K562 (cell line): ENCODE results near the gene CFAP58. TPM values are rescaled to one million over a fixed set of nuclear protein-coding genes. Genes with fewer than 3 reads are reported as not detected.

ENCODE experiments used
- ATAC-seq: fragments of 200-7000 bp; cut with Tn5 transposase; 3 replicates; pipeline ENCODE4 v1.9.1; 2020; ENCODE audit warnings: moderate library complexity
- BruUV-seq: library from RNA; stranded (reverse); fragments of 400-500 nt; replicated peaks from 2 replicates; lab custom pipeline; 2021; lab: Mats Ljungman, UMichigan
- CTCF ChIA-PET: fragments of 300-600 bp; formaldehyde crosslinking; extraction: SDS; loops from one replicate; lab custom pipeline; 2021; ENCODE audit warnings: low intra/inter-chr PET ratio; lab: Yijun Ruan, JAX
- POLR2A ChIA-PET: fragments of 300-600, 350-650 bp; sonication (Branson Sonifier 250); formaldehyde crosslinking; extraction: SDS; loops from one replicate; lab custom pipeline; 2021; ENCODE audit warnings: antibody characterized with exemption, inconsistent platforms; lab: Yijun Ruan, JAX
- DNase-seq, 4 experiments: peaks; one replicate each; pipeline versions ENCODE4 v3.0.0 to v3.0.0-alpha.2; 2011 to 2018; ENCODE audit warnings: low spot score in 3 of 4, mixed read lengths in 3 of 4; ENCODE audit errors: extremely low read depth in 1 of 4
- FAIRE-seq: peaks from 2 replicates; lab custom pipeline; 2011; peaks lifted over from hg19 to GRCh38; lab: Jason Lieb, UNC
- H2AFZ ChIP-seq: 2 replicates; pipeline ENCODE4 v1.6.0; 2011; ENCODE audit warnings: low read depth, low read length, control low read depth, inconsistent platforms
- H3K27ac ChIP-seq: fragments of 200-600 bp; 3 replicates; pipeline ENCODE4 v1.8.0; 2011; ENCODE audit warnings: low read depth, mild to moderate bottlenecking, control low read depth, inconsistent platforms, low read length, moderate library complexity, mixed read lengths; ENCODE audit errors: extremely low read depth
- H3K27me3 ChIP-seq, 2 experiments: fragments of 300-600 bp in 1 of 2; 2 replicates in 1 of 2; 3 replicates in 1 of 2; pipeline versions ENCODE4 v1.6.0 to v1.8.0; 2011; ENCODE audit warnings: inconsistent platforms in 2 of 2, low read length in 2 of 2, mild to moderate bottlenecking in 1 of 2, mixed read lengths in 1 of 2, moderate library complexity in 1 of 2; ENCODE audit not compliant: control insufficient read depth in 2 of 2, insufficient read depth in 2 of 2
- H3K36me3 ChIP-seq: fragments of 300-600 bp; 3 replicates; pipeline ENCODE4 v1.8.0; 2011; ENCODE audit warnings: mild to moderate bottlenecking, low read length, inconsistent platforms; ENCODE audit not compliant: control insufficient read depth, insufficient read depth
- H3K4me1 ChIP-seq, 2 experiments: fragments of 200-600 bp in 1 of 2; replicated peaks in 1 of 2; 2 replicates in 1 of 2; 3 replicates in 1 of 2; pipeline versions ENCODE4 v1.5.1 to v1.8.0; 2011; ENCODE audit warnings: inconsistent platforms in 2 of 2, low read length in 2 of 2, mild to moderate bottlenecking in 1 of 2, mixed read lengths in 1 of 2, moderate library complexity in 1 of 2; ENCODE audit not compliant: control insufficient read depth in 2 of 2, insufficient read depth in 2 of 2
- H3K4me2 ChIP-seq: 2 replicates; pipeline ENCODE4 v1.6.1; 2011; ENCODE audit warnings: low read length, control low read depth, inconsistent platforms, mixed read lengths; ENCODE audit not compliant: insufficient read depth
- H3K4me3 ChIP-seq: fragments of 200-600 bp; sonication (generic), shearing (Covaris generic); 2 replicates; pipeline ENCODE4 v1.5.1; 2016; ENCODE audit warnings: control low read depth, inconsistent platforms
- H3K79me2 ChIP-seq: fragments of 200-600 bp; 3 replicates; pipeline ENCODE4 v1.8.0; 2011; ENCODE audit warnings: low read length, inconsistent platforms; ENCODE audit not compliant: control insufficient read depth, insufficient read depth
- H3K9ac ChIP-seq, 2 experiments: 2 replicates each; pipeline versions ENCODE4 v1.6.0 to v1.6.1; 2011; ENCODE audit warnings: low read depth in 2 of 2, low read length in 2 of 2, control low read depth in 1 of 2, inconsistent platforms in 1 of 2, mild to moderate bottlenecking in 1 of 2, mixed read lengths in 1 of 2; ENCODE audit not compliant: insufficient read depth in 1 of 2
- H3K9me1 ChIP-seq: one replicate; pipeline ENCODE4 v1.6.0; 2011; ENCODE audit warnings: inconsistent platforms, mild to moderate bottlenecking, low read length, moderate library complexity; ENCODE audit not compliant: control insufficient read depth, insufficient read depth
- H3K9me3 ChIP-seq: replicated peaks from 2 replicates; pipeline ENCODE4 v1.5.1; 2011; ENCODE audit warnings: low read depth, low read length, inconsistent platforms; ENCODE audit not compliant: control insufficient read depth, insufficient read depth
- H4K20me1 ChIP-seq: replicated peaks from 2 replicates; pipeline ENCODE4 v1.6.1; 2011; ENCODE audit warnings: low read length, inconsistent platforms, mixed read lengths; ENCODE audit not compliant: control insufficient read depth, insufficient read depth
- ARID2 ChIP-seq: fragments of 450-650 bp; IDR thresholded peaks from 2 replicates; pipeline ENCODE4 v1.6.1; 2017; ENCODE audit warnings: antibody characterized with exemption, mild to moderate bottlenecking
- CCNT2 ChIP-seq: IDR thresholded peaks from 2 replicates; pipeline ENCODE4 v1.6.1; 2011; ENCODE audit warnings: borderline replicate concordance, low read depth, mild to moderate bottlenecking, moderate library complexity, mixed read lengths, low read length; ENCODE audit not compliant: insufficient read length; ENCODE audit errors: extremely low read depth
- CHD1 ChIP-seq: fragments of 200-600 bp; sonication (generic); IDR thresholded peaks from one replicate; pipeline ENCODE4 v1.6.1; 2012; ENCODE audit warnings: mild to moderate bottlenecking, moderate library complexity, low read length, inconsistent platforms
- FIP1L1 ChIP-seq: fragments of 200-400 bp; formaldehyde crosslinking; IDR thresholded peaks from 2 replicates; pipeline ENCODE4 v1.6.1; 2018; ENCODE audit warnings: mild to moderate bottlenecking, low read depth, low read length; ENCODE audit not compliant: poor library complexity, severe bottlenecking
- TRIM28 ChIP-seq: fragments of 450-650 bp; IDR thresholded peaks from 2 replicates; pipeline ENCODE4 v1.6.1; 2017
- ZNF140 ChIP-seq: fragments of 250-450 bp; sonication (Bioruptor Pico); IDR thresholded peaks from 2 replicates; pipeline ENCODE4 v1.8.0; 2021; ENCODE audit warnings: moderate library complexity, mild to moderate bottlenecking, inconsistent platforms
- WGBS: fragments of 100-300 bp; shearing (Covaris generic); methylation state at CpG from one replicate; pipeline ENCODE4 v1.1.6; 2016; ENCODE audit warnings: low coverage, mixed read lengths; ENCODE audit not compliant: insufficient coverage; ENCODE audit errors: missing lambda C conversion rate; 5-methylcytosine and 5-hydroxymethylcytosine counted together
- in situ Hi-C: fragments of 300-500 bp; cut with MboI; formaldehyde crosslinking; loops from 4 replicates; pipeline ENCODE4 v1.15.0; 2018; ENCODE audit warnings: inconsistent platforms, mixed read lengths
- intact Hi-C: fragments of 100-400 bp; cut with micrococcal nuclease; formaldehyde crosslinking; loops from 2 replicates; pipeline ENCODE4 v1.14.2; 2022
- polyA plus RNA-seq, 8 experiments: library from polyadenylated mRNA; depleted of rRNA in 4 of 8; stranded (reverse) in 5 of 8; unstranded in 3 of 8; fragments of >200 nt; fragmentation: Nextera tagmentation in 2 of 8; fragmentation: Illumina TruSeq in 1 of 8; extraction: Ambion mirVana in 2 of 8; extraction: Trizol in 1 of 8; gene quantifications; 2 replicates each; pipeline versions ENCODE4 v1.2.1 to v1.2.3, GENCODE V29; 2011 to 2014; ENCODE audit warnings: inconsistent platforms in 1 of 8, missing spikeins in 1 of 8
- total RNA-seq, 7 experiments: library from RNA; depleted of rRNA in 6 of 7; stranded (reverse); fragments of >200 nt in 6 of 7; fragmentation: Illumina TruSeq in 2 of 7; extraction: Trizol in 2 of 7; gene quantifications; 2 replicates each; pipeline versions ENCODE4 v1.2.1 to v1.2.3, GENCODE V29; 2011 to 2021; ENCODE audit warnings: low replicate concordance in 1 of 7
- TF ChIP-seq, protein P1 (sequence below): fragments of 250-450 bp; sonication (Bioruptor Pico); IDR thresholded peaks from 2 replicates; pipeline ENCODE4 v1.5.0; 2020; ENCODE audit warnings: mild to moderate bottlenecking

The CFAP58 gene
- total and polyA plus RNA-seq, 9 of the 15 experiments (the other 6 are each of a cell fraction or from before 2014, with no cell fraction given): 0.08 to 2.0 (median 0.71) TPM

DNA sequence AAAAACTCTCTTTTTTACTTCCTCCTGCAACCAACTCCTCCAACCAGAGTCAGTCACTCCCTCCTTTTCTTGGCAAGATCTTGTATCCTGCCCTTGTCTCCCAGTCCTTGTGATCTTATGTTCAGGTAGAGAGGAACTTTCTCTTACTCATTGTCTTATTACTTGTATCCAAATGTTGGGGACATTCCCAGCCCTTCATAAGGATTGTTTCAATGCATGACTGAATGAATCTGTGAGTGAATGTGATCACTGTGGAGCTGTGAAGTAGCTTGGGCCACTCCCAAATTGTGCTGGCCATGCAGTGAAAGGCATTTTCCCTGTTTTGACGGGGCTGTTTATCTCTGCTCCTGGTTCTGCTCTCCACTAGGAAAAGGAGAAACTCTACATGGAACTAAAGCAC lies 93.7 kb downstream of the CFAP58 start (continued):
- TF ChIP-seq FIP1L1 (no peak), ZNF140 (no peak), CCNT2 (no peak)

DNA sequence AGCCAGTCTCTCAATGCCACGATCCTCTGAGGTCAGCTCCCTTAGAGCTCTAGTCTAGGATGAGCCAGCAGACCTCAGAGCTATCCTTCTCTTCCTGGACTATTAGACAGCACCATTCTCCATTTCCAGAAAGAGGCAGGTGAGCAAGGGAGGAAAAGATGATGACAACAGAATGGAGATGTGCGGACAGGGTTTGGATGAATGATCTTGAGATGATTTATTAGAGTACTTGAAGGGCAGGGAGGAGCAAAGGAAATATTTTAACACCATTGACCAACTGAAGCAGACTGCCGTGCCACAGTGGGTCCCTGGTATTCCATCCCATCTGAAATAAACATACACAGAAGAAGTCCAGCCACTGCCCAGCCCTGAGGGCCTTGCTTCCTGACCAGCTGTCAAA lies 94.3 kb downstream of the CFAP58 start:
- Histone ChIP-seq H3K27ac (no peak overlapping the region), H3K79me2 (no peaks in the 10 kb centered on the region), H4K20me1 (no peaks in the 10 kb centered on the region), H3K36me3 (no peaks in the 10 kb centered on the region), H3K4me3 (no peak overlapping the region), H3K4me2 (no peak overlapping the region), H3K9me3 (no peaks in the 10 kb centered on the region), H3K27me3 (no peaks in the 10 kb centered on the region; a peak in 1 of 5 replicates), H3K4me1 (no peaks in the 10 kb centered on the region), H3K9ac (no peak overlapping the region), H2AFZ (no peak overlapping the region), H3K9me1 (no peaks in the 10 kb centered on the region)
- in situ Hi-C loops: no loop called here
- no peak for FAIRE-seq
- intact Hi-C loops: no loop called here
- WGBS: 0% methylated on average over 3 of the region's 3 CpGs
- no peak for TF ChIP-seq CHD1
- TF ChIP-seq, protein P1, sequence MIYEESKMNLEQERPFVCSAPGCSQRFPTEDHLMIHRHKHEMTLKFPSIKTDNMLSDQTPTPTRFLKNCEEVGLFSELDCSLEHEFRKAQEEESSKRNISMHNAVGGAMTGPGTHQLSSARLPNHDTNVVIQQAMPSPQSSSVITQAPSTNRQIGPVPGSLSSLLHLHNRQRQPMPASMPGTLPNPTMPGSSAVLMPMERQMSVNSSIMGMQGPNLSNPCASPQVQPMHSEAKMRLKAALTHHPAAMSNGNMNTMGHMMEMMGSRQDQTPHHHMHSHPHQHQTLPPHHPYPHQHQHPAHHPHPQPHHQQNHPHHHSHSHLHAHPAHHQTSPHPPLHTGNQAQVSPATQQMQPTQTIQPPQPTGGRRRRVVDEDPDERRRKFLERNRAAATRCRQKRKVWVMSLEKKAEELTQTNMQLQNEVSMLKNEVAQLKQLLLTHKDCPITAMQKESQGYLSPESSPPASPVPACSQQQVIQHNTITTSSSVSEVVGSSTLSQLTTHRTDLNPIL: no peak
- no peak for TF ChIP-seq ARID2
- TF ChIP-seq TRIM28: no peak
- no peak for ATAC-seq
- BruUV-seq: no TSS peak
- ChIA-PET CTCF (no interaction called here), POLR2A (interaction anchor here (1.1 kb wide), 1 partner anchor 8 kb away, joined by 4 read pairs; no protein-coding TSS in a partner anchor)
- DNase-seq: no peak
